GM12892 (cell line): ENCODE measurements around the gene F3.

Experiments used
- POLR2A ChIP-seq: IDR thresholded peaks from 2 replicates; pipeline ENCODE4 v1.6.1; 2011; ENCODE audit warnings: low read depth, low read length, control low read depth
- POLR2AphosphoS5 ChIP-seq: IDR thresholded peaks from 2 replicates; pipeline ENCODE4 v1.6.1; 2011; ENCODE audit warnings: low read depth, low read length, control low read depth

- TF ChIP-seq POLR2A (no peak), POLR2AphosphoS5 (no peak)
Observed at GRCh38 chr1:94559921-94560320, 18.4 kb upstream of the F3 start.
